Stimulated activated CD4-positive, alpha-beta T cell treated with anti-CD3 and anti-CD28 coated beads, Interleukin-4, amount 100 ng/mL, for 24 hours (primary cell): ENCODE data around the gene TNFRSF17.

Experiments
- DNase-seq: peaks from one replicate; pipeline ENCODE4 v3.0.0-alpha.2; 2020

Gene TNFRSF17

GRCh38 chr16:11972128-11972527 lies 7.1 kb downstream of the TNFRSF17 start:
- DNase-seq: no peak

- no peak for DNase-seq
Observed at GRCh38 chr16:11973070-11973469, 8.1 kb downstream of the TNFRSF17 start.

GRCh38 chr16:11976850-11977375 lies 11.9 kb downstream of the TNFRSF17 start:
- DNase-seq: no peak

- no peak for DNase-seq
Observed at GRCh38 chr16:11977376-11978041, 12.5 kb downstream of the TNFRSF17 start.

- DNase-seq: no peak
Observed at GRCh38 chr16:11978080-11978479, 13.1 kb downstream of the TNFRSF17 start.

GRCh38 chr16:11979013-11979672 lies 14.1 kb downstream of the TNFRSF17 start:
- no peak for DNase-seq

- no peak for DNase-seq
Observed at GRCh38 chr16:11980136-11980844, 15.3 kb downstream of the TNFRSF17 start.

- DNase-seq: no peak
Observed at GRCh38 chr16:11985250-11985649, 20.2 kb downstream of the TNFRSF17 start.

- DNase-seq: no peak
Observed at GRCh38 chr16:11986521-11987057, 21.6 kb downstream of the TNFRSF17 start.

- DNase-seq: no peak
Observed at GRCh38 chr16:11988258-11988978, 23.4 kb downstream of the TNFRSF17 start.

- no peak for DNase-seq
Observed at GRCh38 chr16:11990702-11991390, 25.8 kb downstream of the TNFRSF17 start.

GRCh38 chr16:11992008-11992584 lies 27.1 kb downstream of the TNFRSF17 start:
- no peak for DNase-seq

GRCh38 chr16:11992586-11993524 lies 27.8 kb downstream of the TNFRSF17 start:
- no peak for DNase-seq

- DNase-seq: no peak
Observed at GRCh38 chr16:11994143-11995119, 29.4 kb downstream of the TNFRSF17 start.

GRCh38 chr16:11996433-11997330 lies 31.7 kb downstream of the TNFRSF17 start:
- no peak for DNase-seq

- no peak for DNase-seq
Observed at GRCh38 chr16:12000032-12000431, 35.0 kb downstream of the TNFRSF17 start.

GRCh38 chr16:12002447-12003006 lies 37.5 kb downstream of the TNFRSF17 start:
- DNase-seq: no peak

GRCh38 chr16:12006637-12007036 lies 41.6 kb downstream of the TNFRSF17 start:
- no peak for DNase-seq
